CD4-positive, alpha-beta T cell (primary cell): ENCODE results near the gene ZNF280B. TPM values are rescaled to one million over a fixed set of nuclear protein-coding genes. Genes with fewer than 3 reads are reported as not detected.

Experiments
- ATAC-seq: fragments of 200-7000 bp; cut with Tn5 transposase; one replicate; pipeline ENCODE4 v1.10.0; 2022; ENCODE audit warnings: mild to moderate bottlenecking; ENCODE audit not compliant: poor library complexity
- CTCF ChIA-PET: fragments of 350-600 bp; sonication (Branson Sonifier 250); formaldehyde crosslinking; loops from one replicate; lab custom pipeline; 2021; ENCODE audit warnings: antibody characterized with exemption, inconsistent platforms; lab: Charles Lee
- POLR2A ChIA-PET: fragments of 350-600 bp; sonication (Branson Sonifier 250); formaldehyde crosslinking; loops from one replicate; lab custom pipeline; 2021; ENCODE audit warnings: antibody characterized with exemption, inconsistent platforms; lab: Charles Lee
- DNase-seq, 14 experiments: peaks; one replicate each; pipeline ENCODE4 v3.0.0-alpha.2; 2013 to 2020; ENCODE audit warnings: mixed read lengths in 2 of 14
- H3K27ac ChIP-seq, 2 donors: one replicate each; pipeline versions ENCODE4 v1.5.1 to v1.7.0; 2013; ENCODE audit warnings: low read length in 2 of 2, low read depth in 1 of 2, mild to moderate bottlenecking in 1 of 2
- H3K27me3 ChIP-seq, 2 experiments: 1 replicate in 1 of 2; 2 replicates in 1 of 2; pipeline versions ENCODE4 v1.6.1 to v1.7.0; 2013; ENCODE audit warnings: low read length in 2 of 2, control low read depth in 1 of 2, mild to moderate bottlenecking in 1 of 2, moderate library complexity in 1 of 2; ENCODE audit not compliant: insufficient read depth in 2 of 2, control insufficient read depth in 1 of 2
- H3K36me3 ChIP-seq: one replicate; pipeline ENCODE4 v1.6.1; 2013; ENCODE audit warnings: low read length, control low read depth; ENCODE audit not compliant: insufficient read depth
- H3K4me1 ChIP-seq: one replicate; pipeline ENCODE4 v1.6.1; 2013; ENCODE audit warnings: low read length, control low read depth; ENCODE audit not compliant: insufficient read depth
- H3K4me3 ChIP-seq: one replicate; pipeline ENCODE4 v1.5.1; 2013; ENCODE audit warnings: mild to moderate bottlenecking, low read length, moderate library complexity
- H3K9me3 ChIP-seq, 2 experiments: 1 replicate in 1 of 2; 2 replicates in 1 of 2; pipeline versions ENCODE4 v1.6.1 to v1.7.0; 2013; ENCODE audit warnings: low read length in 2 of 2, mild to moderate bottlenecking in 2 of 2, control low read depth in 1 of 2, moderate library complexity in 1 of 2; ENCODE audit not compliant: control insufficient read depth in 1 of 2, insufficient read depth in 1 of 2
- H3K27ac Mint-ChIP-seq: one replicate; pipeline ENCODE4 v1.8.0; 2020; ENCODE audit warnings: mixed read lengths
- H3K27me3 Mint-ChIP-seq: one replicate; pipeline ENCODE4 v1.8.0; 2021; ENCODE audit warnings: mixed read lengths
- H3K36me3 Mint-ChIP-seq: one replicate; pipeline ENCODE4 v1.8.0; 2021; ENCODE audit warnings: low read depth, mixed read lengths
- H3K4me1 Mint-ChIP-seq: one replicate; pipeline ENCODE4 v1.8.0; 2021; ENCODE audit warnings: low read depth, mixed read lengths
- H3K4me3 Mint-ChIP-seq: one replicate; pipeline ENCODE4 v1.8.0; 2020; ENCODE audit warnings: mild to moderate bottlenecking, mixed read lengths
- H3K9me3 Mint-ChIP-seq: one replicate; pipeline ENCODE4 v1.8.0; 2020; ENCODE audit warnings: mixed read lengths
- intact Hi-C, 2 experiments: fragments of 100-400 bp; cut with DNase I in 1 of 2; cut with micrococcal nuclease in 1 of 2; formaldehyde crosslinking; loops; one replicate each; pipeline versions ENCODE4 v1.15.1 to v1.9.0; 2023 to 2025; cut with DNase I, micrococcal nuclease
- total RNA-seq, 174 experiments: library from RNA in 2 of 174; stranded (reverse) in 2 of 174; gene quantifications; one replicate each; pipeline ENCODE4 v1.2.3 and lab custom pipeline; 2021 to 2026
- TF ChIP-seq, protein P1 (sequence below): fragments of 200-600 bp; IDR thresholded peaks from one replicate; pipeline ENCODE4 v1.8.0; 2022; ENCODE audit warnings: antibody characterized with exemption, mild to moderate bottlenecking

ZNF280B gene
- total RNA-seq, 2 experiments from 2014 or later, result 1.0 to 1.2 TPM

GRCh38 chr22:22485524-22485923 is 23.0 kb downstream of the ZNF280B start:
- no peak overlapping the region for H3K4me3 ChIP-seq
- no peak for ATAC-seq
- no peak for DNase-seq
- TF ChIP-seq, protein P1, sequence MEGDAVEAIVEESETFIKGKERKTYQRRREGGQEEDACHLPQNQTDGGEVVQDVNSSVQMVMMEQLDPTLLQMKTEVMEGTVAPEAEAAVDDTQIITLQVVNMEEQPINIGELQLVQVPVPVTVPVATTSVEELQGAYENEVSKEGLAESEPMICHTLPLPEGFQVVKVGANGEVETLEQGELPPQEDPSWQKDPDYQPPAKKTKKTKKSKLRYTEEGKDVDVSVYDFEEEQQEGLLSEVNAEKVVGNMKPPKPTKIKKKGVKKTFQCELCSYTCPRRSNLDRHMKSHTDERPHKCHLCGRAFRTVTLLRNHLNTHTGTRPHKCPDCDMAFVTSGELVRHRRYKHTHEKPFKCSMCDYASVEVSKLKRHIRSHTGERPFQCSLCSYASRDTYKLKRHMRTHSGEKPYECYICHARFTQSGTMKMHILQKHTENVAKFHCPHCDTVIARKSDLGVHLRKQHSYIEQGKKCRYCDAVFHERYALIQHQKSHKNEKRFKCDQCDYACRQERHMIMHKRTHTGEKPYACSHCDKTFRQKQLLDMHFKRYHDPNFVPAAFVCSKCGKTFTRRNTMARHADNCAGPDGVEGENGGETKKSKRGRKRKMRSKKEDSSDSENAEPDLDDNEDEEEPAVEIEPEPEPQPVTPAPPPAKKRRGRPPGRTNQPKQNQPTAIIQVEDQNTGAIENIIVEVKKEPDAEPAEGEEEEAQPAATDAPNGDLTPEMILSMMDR, result no peak
- CTCF ChIA-PET, result no interaction called here
- H3K9me3 ChIP-seq, result no peaks in the 10 kb centered on the region
- intact Hi-C loops, result no loop called here
- H3K36me3 ChIP-seq, result peaks cover 7% of the 10 kb centered on the region
- Mint-ChIP-seq H3K27me3 (no peaks in the 10 kb centered on the region), H3K9me3 (no peaks in the 10 kb centered on the region), H3K4me1 (no peaks in the 10 kb centered on the region), H3K36me3 (peaks cover 43% of the 10 kb centered on the region), H3K27ac (no peak overlapping the region), H3K4me3 (no peak overlapping the region)
- H3K27ac ChIP-seq, result no peak overlapping the region
- H3K27me3 ChIP-seq, result no peaks in the 10 kb centered on the region
- no peaks in the 10 kb centered on the region for H3K4me1 ChIP-seq
- POLR2A ChIA-PET, result no interaction called here

DNA sequence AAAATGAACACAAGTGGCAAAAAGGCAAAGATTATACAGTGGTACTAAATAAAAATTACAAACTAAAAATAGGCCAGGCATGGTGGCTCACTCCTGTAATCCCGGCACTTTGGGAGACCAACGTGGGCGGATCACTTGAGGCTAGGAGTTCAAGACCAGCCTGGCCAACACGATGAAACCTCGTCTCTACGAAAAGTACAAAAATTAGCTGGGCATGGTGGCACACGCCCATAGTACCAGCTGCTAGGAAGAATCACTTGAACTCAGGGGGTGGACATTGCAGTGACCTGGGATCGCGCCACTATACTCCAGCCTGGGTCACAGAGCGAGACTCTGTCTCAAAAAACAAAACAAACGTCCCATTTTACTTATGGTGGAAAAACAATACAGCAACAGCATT is 24.5 kb downstream of the ZNF280B start:
- ChIA-PET CTCF (interaction anchor here (0.7 kb wide), 1 partner anchor 47 kb away, joined by 3 read pairs; no protein-coding TSS in a partner anchor), POLR2A (no interaction called here)

GRCh38 chr22:22480940-22481339 is 27.6 kb downstream of the ZNF280B start:
- H3K4me1 Mint-ChIP-seq, result no peaks in the 10 kb centered on the region
- H3K4me3 Mint-ChIP-seq, result no peak overlapping the region

More for the DNA sequence above, 24.5 kb downstream of the ZNF280B start:
- no peaks in the 10 kb centered on the region for H3K4me1 ChIP-seq
- no peaks in the 10 kb centered on the region for H3K4me1 Mint-ChIP-seq
- H3K4me3 Mint-ChIP-seq, result no peak overlapping the region
- H3K27ac ChIP-seq, result no peak overlapping the region
- no peaks in the 10 kb centered on the region for H3K9me3 Mint-ChIP-seq
- no peak overlapping the region for H3K27ac Mint-ChIP-seq
- no peaks in the 10 kb centered on the region for H3K27me3 Mint-ChIP-seq
- H3K9me3 ChIP-seq, result no peaks in the 10 kb centered on the region
- peaks cover 5% of the 10 kb centered on the region for H3K36me3 ChIP-seq
- no peak overlapping the region for H3K4me3 ChIP-seq
- peaks cover 35% of the 10 kb centered on the region for H3K36me3 Mint-ChIP-seq
- DNase-seq (no peak), ATAC-seq (no peak)
- no peaks in the 10 kb centered on the region for H3K27me3 ChIP-seq
- TF ChIP-seq, protein P1, result no peak
- intact Hi-C loops, result no loop called here

More at GRCh38 chr22:22480940-22481339, 27.6 kb downstream of the ZNF280B start:
- Histone ChIP-seq H3K27ac (no peak overlapping the region), H3K4me3 (no peak overlapping the region), H3K27me3 (no peaks in the 10 kb centered on the region), H3K36me3 (no peaks in the 10 kb centered on the region), H3K4me1 (no peaks in the 10 kb centered on the region), H3K9me3 (no peaks in the 10 kb centered on the region)
- intact Hi-C loops, result no loop called here
- H3K36me3 Mint-ChIP-seq, result peaks cover 7% of the 10 kb centered on the region
- no peak for DNase-seq
- CTCF ChIA-PET, result no interaction called here
- ATAC-seq, result no peak
- no peak overlapping the region for H3K27ac Mint-ChIP-seq
- no peaks in the 10 kb centered on the region for H3K9me3 Mint-ChIP-seq
- TF ChIP-seq, protein P1, result no peak
- H3K27me3 Mint-ChIP-seq, result no peaks in the 10 kb centered on the region
- POLR2A ChIA-PET, result no interaction called here
